ENCODE measurements around the gene CDH23. TPM values are rescaled to one million over a fixed set of nuclear protein-coding genes. Genes with fewer than 3 reads are reported as not detected.

CDH23 gene
- total RNA-seq, 1 experiment from 2014 or later, result 0.02 TPM

DNA sequence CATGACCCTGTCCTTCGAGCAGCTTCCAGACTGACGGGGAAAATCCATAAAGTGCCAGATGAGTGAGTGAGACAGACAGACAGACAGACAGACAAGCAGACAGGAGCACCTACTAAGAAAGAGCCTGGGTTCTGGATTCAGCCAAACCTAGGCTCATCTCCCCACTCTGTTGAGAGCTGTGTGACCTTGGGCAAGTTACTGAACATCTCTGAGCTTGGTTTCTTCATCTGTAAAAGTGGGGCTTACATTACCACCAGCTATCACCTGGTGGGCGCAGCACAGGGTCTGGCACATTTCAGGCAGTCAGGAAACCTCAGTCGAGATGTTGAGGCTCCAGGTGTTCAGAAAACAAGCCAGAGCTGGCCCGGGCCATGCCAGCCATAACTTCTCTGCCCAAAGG is 285.3 kb downstream of the CDH23 start:
- intact Hi-C loops (cut with micrococcal nuclease), result no loop called here
- BruUV-seq (replicated peaks), result no TSS peak
- peaks cover 62% of the 10 kb centered on the region for H3K27me3 Mint-ChIP-seq (ENCODE audit: insufficient read depth, unreplicated experiment)
- H3K36me3 Mint-ChIP-seq (ENCODE audit: insufficient read depth, unreplicated experiment), result no peaks in the 10 kb centered on the region
- ChIA-PET POLR2A (no interaction called here), CTCF (interaction anchor here (1.1 kb wide), 1 partner anchor 368 kb away, joined by 3 read pairs; no protein-coding TSS in a partner anchor)
- no peak overlapping the region for H3K27ac Mint-ChIP-seq (ENCODE audit: low read depth, unreplicated experiment)
- no peaks in the 10 kb centered on the region for H3K4me1 Mint-ChIP-seq (ENCODE audit: insufficient read depth, unreplicated experiment)
- H3K4me3 Mint-ChIP-seq (ENCODE audit: unreplicated experiment), result no peak overlapping the region
- no peaks in the 10 kb centered on the region for H3K9me3 Mint-ChIP-seq (ENCODE audit: unreplicated experiment)
- TF ChIP-seq, protein P1, sequence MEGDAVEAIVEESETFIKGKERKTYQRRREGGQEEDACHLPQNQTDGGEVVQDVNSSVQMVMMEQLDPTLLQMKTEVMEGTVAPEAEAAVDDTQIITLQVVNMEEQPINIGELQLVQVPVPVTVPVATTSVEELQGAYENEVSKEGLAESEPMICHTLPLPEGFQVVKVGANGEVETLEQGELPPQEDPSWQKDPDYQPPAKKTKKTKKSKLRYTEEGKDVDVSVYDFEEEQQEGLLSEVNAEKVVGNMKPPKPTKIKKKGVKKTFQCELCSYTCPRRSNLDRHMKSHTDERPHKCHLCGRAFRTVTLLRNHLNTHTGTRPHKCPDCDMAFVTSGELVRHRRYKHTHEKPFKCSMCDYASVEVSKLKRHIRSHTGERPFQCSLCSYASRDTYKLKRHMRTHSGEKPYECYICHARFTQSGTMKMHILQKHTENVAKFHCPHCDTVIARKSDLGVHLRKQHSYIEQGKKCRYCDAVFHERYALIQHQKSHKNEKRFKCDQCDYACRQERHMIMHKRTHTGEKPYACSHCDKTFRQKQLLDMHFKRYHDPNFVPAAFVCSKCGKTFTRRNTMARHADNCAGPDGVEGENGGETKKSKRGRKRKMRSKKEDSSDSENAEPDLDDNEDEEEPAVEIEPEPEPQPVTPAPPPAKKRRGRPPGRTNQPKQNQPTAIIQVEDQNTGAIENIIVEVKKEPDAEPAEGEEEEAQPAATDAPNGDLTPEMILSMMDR (IDR thresholded peaks at IDR 0.05; ENCODE audit: unreplicated experiment), result no peak
- DNase-seq (ENCODE audit: unreplicated experiment), result no peak

DNA sequence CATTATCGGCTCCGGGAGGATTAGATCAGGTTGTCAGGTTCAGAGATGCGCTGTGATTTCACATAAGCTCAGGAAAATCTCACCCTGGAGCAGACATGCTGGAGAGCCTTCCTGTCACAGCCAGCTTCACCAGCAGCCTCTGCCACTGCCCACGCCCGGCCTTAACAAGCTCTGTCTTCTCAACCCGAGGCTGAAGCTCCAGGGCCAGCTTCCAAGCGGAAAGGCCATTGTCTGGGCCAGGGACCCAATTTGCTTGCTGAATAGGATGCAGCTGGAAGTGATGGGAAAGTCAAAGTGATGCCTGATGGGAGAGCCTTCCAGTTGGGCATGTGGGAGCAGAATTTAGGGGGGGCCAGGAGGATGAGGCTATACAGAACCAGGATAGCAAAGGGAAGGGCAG is 286.6 kb downstream of the CDH23 start:
- H3K36me3 Mint-ChIP-seq (ENCODE audit: insufficient read depth, unreplicated experiment), result no peaks in the 10 kb centered on the region
- TF ChIP-seq, protein P1 (IDR thresholded peaks at IDR 0.05; ENCODE audit: unreplicated experiment), result no peak
- POLR2A ChIA-PET, result interaction anchor here (0.6 kb wide), 1 partner anchor 532 kb away, joined by 3 read pairs; the partner anchor contains the start of gene ANAPC16
- CTCF ChIA-PET, result interaction anchor here (0.5 to 0.9 kb wide), 7 partner anchors 13 to 122 kb away, joined by 3 to 4 read pairs (median 4); no protein-coding TSS in a partner anchor
- no peak for DNase-seq (ENCODE audit: unreplicated experiment)
- peaks cover 5% of the 10 kb centered on the region for H3K9me3 Mint-ChIP-seq (ENCODE audit: unreplicated experiment)
- no peaks in the 10 kb centered on the region for H3K4me1 Mint-ChIP-seq (ENCODE audit: insufficient read depth, unreplicated experiment)
- no TSS peak for BruUV-seq (replicated peaks)
- peaks cover 48% of the 10 kb centered on the region for H3K27me3 Mint-ChIP-seq (ENCODE audit: insufficient read depth, unreplicated experiment)
- no peak overlapping the region for H3K27ac Mint-ChIP-seq (ENCODE audit: low read depth, unreplicated experiment)
- no peak overlapping the region for H3K4me3 Mint-ChIP-seq (ENCODE audit: unreplicated experiment)
- intact Hi-C loops (cut with micrococcal nuclease), result no loop called here

DNA sequence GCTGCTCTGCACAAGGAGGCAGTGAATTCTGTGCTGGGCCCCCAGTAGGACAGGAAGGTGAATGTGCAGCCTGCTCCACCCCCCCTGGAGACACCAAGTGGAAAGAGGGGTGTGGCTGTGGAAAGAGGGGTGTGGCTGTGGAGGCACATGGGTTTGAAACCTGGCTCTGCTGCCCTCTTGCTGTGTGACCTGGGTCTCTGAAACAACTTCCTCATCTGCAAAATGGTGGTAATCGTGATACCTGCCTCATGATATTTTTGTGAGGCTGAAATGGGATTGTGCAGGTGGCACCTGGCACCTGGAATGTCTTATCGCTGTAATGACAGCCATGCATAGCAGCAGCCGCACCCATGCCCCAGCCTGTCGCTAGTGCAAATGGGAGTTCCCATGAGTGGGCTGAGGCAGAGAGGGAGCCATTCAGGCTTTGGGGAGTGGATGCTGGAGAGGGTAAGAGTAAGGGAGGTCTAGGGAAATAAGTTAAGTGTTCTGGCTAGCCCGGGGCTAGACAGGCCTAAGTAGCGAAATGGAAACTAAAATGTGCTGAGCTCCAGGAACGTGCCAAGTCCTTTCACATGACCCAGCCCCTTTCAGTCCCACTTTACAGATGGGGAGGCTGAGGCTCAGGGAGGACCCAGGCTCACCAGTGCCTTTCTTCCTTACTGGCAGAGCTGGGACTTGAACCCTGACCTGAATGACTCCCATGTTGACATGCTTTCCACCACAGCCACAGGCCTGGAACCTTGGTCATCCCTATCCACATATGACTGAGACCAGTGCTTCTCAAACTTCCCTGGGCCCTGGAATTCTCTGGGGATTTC is 287.8 kb downstream of the CDH23 start:
- BruUV-seq (replicated peaks), result no TSS peak
- Mint-ChIP-seq H3K27me3 (ENCODE audit: insufficient read depth, unreplicated experiment) (peaks cover 44% of the 10 kb centered on the region), H3K36me3 (ENCODE audit: insufficient read depth, unreplicated experiment) (no peaks in the 10 kb centered on the region), H3K4me3 (ENCODE audit: unreplicated experiment) (no peak overlapping the region), H3K9me3 (ENCODE audit: unreplicated experiment) (peaks cover 7% of the 10 kb centered on the region), H3K4me1 (ENCODE audit: insufficient read depth, unreplicated experiment) (no peaks in the 10 kb centered on the region), H3K27ac (ENCODE audit: low read depth, unreplicated experiment) (no peak overlapping the region)
- TF ChIP-seq, protein P1 (IDR thresholded peaks at IDR 0.05; ENCODE audit: unreplicated experiment), result no peak
- no peak for DNase-seq (ENCODE audit: unreplicated experiment)
- CTCF ChIA-PET, result interaction anchor here (0.5 to 1.3 kb wide), 5 partner anchors 12 to 653 kb away, joined by 3 to 8 read pairs (median 3); no protein-coding TSS in a partner anchor
- intact Hi-C loops (cut with micrococcal nuclease), result no loop called here
- POLR2A ChIA-PET, result interaction anchor here (0.7 kb wide), 1 partner anchor 289 kb away, joined by 3 read pairs; no protein-coding TSS in a partner anchor

DNA sequence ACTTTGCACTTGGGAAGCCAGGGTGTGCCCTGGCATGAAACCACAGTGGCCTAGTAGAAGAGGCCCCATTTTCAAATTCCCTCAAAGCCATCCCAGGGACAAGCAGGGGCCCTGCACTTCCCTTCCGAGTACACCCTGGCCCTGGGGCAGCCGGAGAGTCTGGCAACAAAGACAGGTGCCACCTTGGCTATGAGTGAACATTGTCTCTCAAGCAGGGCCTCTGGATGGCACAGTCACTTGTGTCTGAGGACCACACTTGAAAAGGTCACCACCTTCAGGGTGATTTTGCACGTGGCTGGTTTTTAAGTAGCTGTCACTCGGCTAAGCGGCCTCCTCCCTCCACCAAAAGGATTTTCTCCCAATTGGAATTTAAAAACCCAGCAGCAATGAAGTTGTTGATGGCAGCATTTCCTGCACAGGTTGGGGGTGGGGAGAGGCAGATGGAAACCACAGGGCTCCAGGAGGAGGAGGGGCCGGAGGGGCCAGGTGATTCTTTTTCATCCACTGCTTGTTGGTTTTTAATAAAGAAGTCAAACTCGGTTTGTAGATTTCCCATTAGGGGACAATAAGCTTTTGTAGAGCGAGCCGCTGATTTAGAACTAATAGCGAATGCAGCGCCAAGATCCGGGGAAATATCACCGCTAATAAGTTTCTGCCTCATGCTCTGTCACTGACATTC is 289.0 kb downstream of the CDH23 start:
- POLR2A ChIA-PET, result no interaction called here
- Mint-ChIP-seq H3K27ac (ENCODE audit: low read depth, unreplicated experiment) (no peak overlapping the region), H3K27me3 (ENCODE audit: insufficient read depth, unreplicated experiment) (peaks cover 43% of the 10 kb centered on the region), H3K9me3 (ENCODE audit: unreplicated experiment) (peaks cover 7% of the 10 kb centered on the region), H3K36me3 (ENCODE audit: insufficient read depth, unreplicated experiment) (no peaks in the 10 kb centered on the region), H3K4me1 (ENCODE audit: insufficient read depth, unreplicated experiment) (no peaks in the 10 kb centered on the region), H3K4me3 (ENCODE audit: unreplicated experiment) (no peak overlapping the region)
- intact Hi-C loops (cut with micrococcal nuclease), result no loop called here
- no peak for DNase-seq (ENCODE audit: unreplicated experiment)
- TF ChIP-seq, protein P1 (IDR thresholded peaks at IDR 0.05; ENCODE audit: unreplicated experiment), result no peak
- CTCF ChIA-PET, result interaction anchor here (1.3 kb wide), 1 partner anchor 301 kb away, joined by 8 read pairs; no protein-coding TSS in a partner anchor
- BruUV-seq (replicated peaks), result no TSS peak
